NCI-H2107 treated with DMSO at 0.1 percent for 48 hours (cell line): ENCODE measurements around the gene EVI2A.
A peak's percentile ranks its signal among the peaks of the same experiment; 100 is the strongest.
"Not testable (repeated sequence)": the region's sequence is repeated elsewhere in the genome, so short reads cannot be mapped to it uniquely, and the experiment has no call there.

Experiments
- DNase-seq: peaks from one replicate; lab custom pipeline; 2025; ENCODE audit not compliant: unreplicated experiment; lab: John Stamatoyannopoulos, UW

EVI2A gene

GRCh38 chr17:31321481-31321880, at the start of gene EVI2A:
TSS of gene EVI2A (minus strand) at chr17:31321622. CDS start at chr17:31319013, 2,609 bp downstream.
- DNase-seq: no peak

- no peak for DNase-seq
These were observed 47.8 kb upstream of the EVI2A start for GRCh38 chr17:31369266-31369665.

GRCh38 chr17:31366088-31366487, 44.7 kb upstream of the EVI2A start:
- DNase-seq: no peak

- no peak for DNase-seq
These were observed 42.6 kb upstream of the EVI2A start for GRCh38 chr17:31364012-31364411.

DNA sequence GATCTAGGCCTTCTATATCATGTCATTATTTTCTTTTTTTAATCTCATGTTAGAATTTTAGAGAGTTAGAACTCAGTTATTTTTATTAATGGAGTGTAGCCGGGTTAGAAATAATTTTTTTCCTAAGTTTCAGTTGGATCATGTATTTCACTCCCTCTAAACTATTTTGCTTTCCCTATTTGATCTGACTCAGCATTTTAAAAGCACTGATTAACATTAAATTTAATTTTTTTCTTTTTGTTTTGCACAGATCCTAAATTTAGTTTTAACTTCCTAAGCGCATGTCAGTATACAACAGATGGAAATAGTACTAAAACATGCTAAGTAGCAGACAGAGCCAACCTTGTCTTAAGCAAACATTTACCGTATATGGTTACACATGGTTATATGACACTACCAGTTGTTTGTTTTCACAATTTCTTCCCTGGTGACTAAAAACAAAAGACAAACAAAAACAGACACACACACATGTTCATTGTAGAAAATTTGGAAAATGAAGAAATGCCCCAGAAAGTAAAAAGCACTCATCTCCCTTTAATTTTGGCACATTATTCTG, 36.5 kb upstream of the EVI2A start:
- no peak for DNase-seq

GRCh38 chr17:31357091-31357490, 35.7 kb upstream of the EVI2A start:
- DNase-seq: no peak

DNA sequence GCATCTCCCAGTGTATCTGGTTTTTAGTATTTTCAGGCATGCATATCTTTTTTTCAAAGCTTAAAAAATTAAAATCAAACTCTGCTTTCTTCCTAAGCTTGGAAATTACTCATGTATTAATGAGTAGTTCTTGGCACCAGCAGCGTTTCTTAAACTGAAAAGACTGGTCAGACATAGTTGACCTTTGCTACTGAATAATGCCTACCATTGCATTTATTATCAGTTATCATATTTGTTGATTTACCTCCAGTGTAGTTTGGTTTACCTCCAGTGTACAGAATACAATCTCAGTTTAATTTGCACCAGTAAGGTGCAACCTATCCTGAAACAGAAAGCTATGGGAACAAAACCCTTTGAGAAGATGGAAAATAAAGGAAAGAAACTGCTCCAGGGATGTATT, 34.5 kb upstream of the EVI2A start:
- no peak for DNase-seq

DNA sequence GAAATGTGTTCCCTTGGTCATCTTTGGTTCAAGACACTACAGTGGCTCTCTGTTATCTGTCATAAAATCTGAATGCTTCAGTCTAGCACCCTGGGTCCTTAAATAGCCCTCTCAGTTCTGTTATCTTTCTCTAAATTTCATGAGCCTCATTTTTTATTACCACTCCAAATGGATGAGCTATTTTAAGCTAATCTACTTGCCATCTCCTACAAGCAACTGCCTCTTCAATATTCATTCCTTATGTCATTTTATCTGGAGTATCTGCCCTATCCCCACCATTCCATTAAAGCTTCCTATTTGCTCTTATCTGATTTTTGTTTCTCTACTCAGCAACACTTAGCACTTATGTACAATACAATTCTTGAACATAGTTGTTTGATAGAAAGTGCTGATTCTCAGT, 28.0 kb upstream of the EVI2A start:
- DNase-seq: no peak

DNA sequence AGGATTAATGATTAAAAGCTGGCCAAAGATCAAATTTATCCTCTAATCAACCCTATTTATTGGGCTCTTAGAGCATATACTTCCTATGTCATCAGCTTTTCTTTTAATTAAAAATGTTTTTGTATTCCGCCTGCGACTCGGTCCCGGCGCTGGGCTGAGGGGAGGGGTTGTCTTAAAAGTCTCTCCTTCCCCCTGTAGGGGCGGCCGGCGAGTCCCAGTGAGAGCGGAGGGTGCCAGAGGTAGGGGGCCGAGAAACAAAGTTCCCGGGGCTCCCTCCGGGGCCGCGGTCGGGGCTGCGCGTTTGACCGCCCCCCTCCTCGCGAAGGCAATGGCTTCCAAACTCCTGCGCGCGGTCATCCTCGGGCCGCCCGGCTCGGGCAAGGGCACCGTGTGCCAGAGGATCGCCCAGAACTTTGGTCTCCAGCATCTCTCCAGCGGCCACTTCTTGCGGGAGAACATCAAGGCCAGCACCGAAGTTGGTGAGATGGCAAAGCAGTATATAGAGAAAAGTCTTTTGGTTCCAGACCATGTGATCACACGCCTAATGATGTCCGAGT, 23.8 kb upstream of the EVI2A start:
- not testable (repeated sequence) for DNase-seq

GRCh38 chr17:31339906-31340661, 18.7 kb upstream of the EVI2A start:
- no peak for DNase-seq

DNA sequence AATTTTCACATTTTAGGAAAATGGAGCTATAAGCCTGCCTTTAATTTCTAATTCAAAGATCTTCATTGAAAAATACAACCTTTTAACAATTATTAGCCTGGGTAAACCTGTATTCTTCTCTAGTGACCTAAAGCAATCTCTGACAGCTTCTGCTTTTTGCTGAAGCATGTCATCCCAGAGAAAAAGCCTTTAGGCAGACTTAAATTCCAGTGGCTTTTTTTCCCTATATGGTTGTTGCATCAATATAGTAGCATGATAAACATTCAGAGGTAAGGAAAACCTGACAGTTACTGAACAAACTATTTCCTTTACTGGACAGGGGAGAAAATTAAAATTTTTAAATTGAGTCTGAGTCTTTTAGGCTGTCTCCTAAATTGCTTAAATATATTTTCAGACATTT, 7.8 kb upstream of the EVI2A start:
- DNase-seq: no peak

DNA sequence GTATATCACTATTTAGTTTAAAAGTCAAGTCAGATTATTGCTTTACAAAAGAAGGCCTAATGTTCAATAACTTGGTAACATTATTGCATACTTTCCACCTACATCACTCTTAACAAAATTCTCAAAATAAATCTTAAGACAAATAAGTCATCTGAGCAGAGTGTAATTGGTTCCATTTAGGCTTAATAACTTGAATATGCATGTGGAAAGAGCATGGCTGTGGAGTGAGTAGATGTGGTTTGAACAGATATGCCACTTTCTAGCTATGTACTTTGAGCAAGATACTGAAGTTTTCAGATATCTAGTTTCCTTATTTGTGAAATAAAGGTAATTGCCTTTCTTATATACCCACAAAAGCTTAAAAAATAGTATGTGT, 6.7 kb upstream of the EVI2A start:
- no peak for DNase-seq

DNA sequence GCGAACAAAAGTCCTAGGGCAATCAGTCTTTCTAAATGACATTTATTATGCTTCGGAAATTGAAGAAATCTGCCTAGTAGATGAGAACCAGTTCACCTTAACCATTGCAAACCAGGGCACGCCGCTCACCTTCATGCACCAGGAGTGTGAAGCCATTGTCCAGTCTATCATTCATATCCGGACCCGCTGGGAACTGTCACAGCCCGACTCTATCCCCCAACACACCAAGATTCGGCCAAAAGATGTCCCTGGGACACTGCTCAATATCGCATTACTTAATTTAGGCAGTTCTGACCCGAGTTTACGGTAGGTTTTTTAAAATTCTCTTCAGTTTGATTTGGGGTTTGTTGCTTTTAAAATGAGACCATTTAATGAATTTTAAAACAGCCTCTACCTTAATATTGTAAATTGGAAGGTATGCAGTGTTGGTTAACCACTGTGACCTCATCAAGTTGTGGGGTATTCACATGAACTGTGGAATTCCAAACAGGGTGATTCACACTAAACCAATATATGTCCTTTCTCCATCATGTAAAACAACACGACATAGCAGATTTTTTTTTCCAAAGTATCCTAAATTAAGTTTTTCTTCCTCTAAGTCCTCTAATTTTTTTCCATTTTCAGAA, 6.2 kb upstream of the EVI2A start:
- no peak for DNase-seq

DNA sequence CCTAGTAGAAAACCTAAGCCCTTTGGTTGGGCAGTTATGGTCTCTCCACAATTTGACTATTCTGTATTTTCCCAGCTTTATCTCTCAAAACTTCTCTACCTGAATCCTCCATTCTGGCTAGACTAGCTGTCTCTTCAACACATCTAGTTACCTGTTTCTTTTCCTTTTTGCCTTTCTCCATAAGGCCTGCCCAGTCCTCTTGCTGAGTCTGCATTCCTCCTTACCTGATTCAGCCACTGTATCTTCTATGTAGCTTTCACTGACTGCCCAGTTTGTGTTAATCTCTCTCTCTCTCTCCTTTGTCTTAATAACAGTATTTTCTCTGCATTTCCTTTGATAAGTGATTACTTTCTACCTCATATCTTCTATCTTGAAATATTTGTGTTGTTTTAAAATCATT, 2.1 kb upstream of the EVI2A start:
- no peak for DNase-seq

- DNase-seq: no peak
These were observed 544 bp upstream of the EVI2A start for GRCh38 chr17:31321966-31322365.

GRCh38 chr17:31320791-31321190, 631 bp downstream of the EVI2A start:
- DNase-seq: no peak

GRCh38 chr17:31320241-31320640, 1.2 kb downstream of the EVI2A start:
- no peak for DNase-seq

GRCh38 chr17:31318851-31319661, 2.4 kb downstream of the EVI2A start:
- no peak for DNase-seq

- peak; percentile 37 for DNase-seq
These were observed 3.1 kb downstream of the EVI2A start for GRCh38 chr17:31318298-31318801.

DNA sequence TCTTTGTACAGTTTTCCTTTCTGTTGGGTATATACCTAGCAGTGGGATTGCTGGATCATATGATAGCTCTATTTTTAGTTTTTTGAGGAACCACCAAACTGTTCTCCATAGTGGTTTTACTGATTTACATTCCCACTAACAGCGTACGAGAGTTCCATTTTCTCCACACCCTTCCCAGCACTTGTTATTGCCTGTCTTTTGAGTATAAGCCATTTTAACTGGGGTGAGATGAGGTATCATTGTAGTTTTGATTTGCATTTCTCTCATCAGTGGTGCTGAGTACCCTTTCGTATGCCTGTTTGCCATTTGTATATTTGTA, 6.7 kb downstream of the EVI2A start:
- no peak for DNase-seq
